Mucosa of stomach (tissue), 1 donor: ENCODE data around the gene RAD51B.

ENCODE experiments used
- H3K27me3 ChIP-seq: one replicate; pipeline ENCODE4 v1.7.0; 2013; ENCODE audit warnings: mild to moderate bottlenecking, low read length; ENCODE audit not compliant: control insufficient read depth, insufficient read depth
- H3K36me3 ChIP-seq: one replicate; pipeline ENCODE4 v1.7.0; 2013; ENCODE audit warnings: low read length; ENCODE audit not compliant: control insufficient read depth, insufficient read depth
- H3K4me1 ChIP-seq: one replicate; pipeline ENCODE4 v1.7.0; 2013; ENCODE audit warnings: mild to moderate bottlenecking, low read length; ENCODE audit not compliant: control insufficient read depth, insufficient read depth
- H3K4me3 ChIP-seq: one replicate; pipeline ENCODE4 v1.7.0; 2013; ENCODE audit warnings: low read length
- H3K9ac ChIP-seq: one replicate; pipeline ENCODE4 v1.7.0; 2013; ENCODE audit warnings: mild to moderate bottlenecking, low read length, moderate library complexity
- H3K9me3 ChIP-seq: one replicate; pipeline ENCODE4 v1.7.0; 2013; ENCODE audit warnings: mild to moderate bottlenecking, low read length, moderate library complexity; ENCODE audit not compliant: control insufficient read depth
- donor health status: Pancreatic carcinoma.

The RAD51B gene

GRCh38 chr14:67881225-67881624 is 61.6 kb downstream of the RAD51B start:
- Histone ChIP-seq H3K36me3 (no peaks in the 10 kb centered on the region), H3K4me1 (no peaks in the 10 kb centered on the region), H3K4me3 (no peak overlapping the region), H3K27me3 (no peaks in the 10 kb centered on the region), H3K9me3 (no peaks in the 10 kb centered on the region), H3K9ac (no peak overlapping the region)

- Histone ChIP-seq H3K27me3 (no peaks in the 10 kb centered on the region), H3K36me3 (no peaks in the 10 kb centered on the region), H3K9me3 (no peaks in the 10 kb centered on the region), H3K4me1 (no peaks in the 10 kb centered on the region), H3K4me3 (no peak overlapping the region), H3K9ac (no peak overlapping the region)
These were observed 63.5 kb downstream of the RAD51B start for GRCh38 chr14:67882986-67883555.

GRCh38 chr14:67883717-67884116 is 64.1 kb downstream of the RAD51B start:
- no peak overlapping the region for H3K4me3 ChIP-seq
- no peak overlapping the region for H3K9ac ChIP-seq
- H3K36me3 ChIP-seq, result no peaks in the 10 kb centered on the region
- H3K27me3 ChIP-seq, result no peaks in the 10 kb centered on the region
- H3K9me3 ChIP-seq, result no peaks in the 10 kb centered on the region
- H3K4me1 ChIP-seq, result no peaks in the 10 kb centered on the region

- no peak overlapping the region for H3K4me3 ChIP-seq
- H3K4me1 ChIP-seq, result no peaks in the 10 kb centered on the region
- no peaks in the 10 kb centered on the region for H3K27me3 ChIP-seq
- no peaks in the 10 kb centered on the region for H3K36me3 ChIP-seq
- no peaks in the 10 kb centered on the region for H3K9me3 ChIP-seq
- H3K9ac ChIP-seq, result no peak overlapping the region
These were observed 66.6 kb downstream of the RAD51B start for GRCh38 chr14:67886191-67886590.

GRCh38 chr14:67887478-67887877 is 67.9 kb downstream of the RAD51B start:
- Histone ChIP-seq H3K9ac (no peak overlapping the region), H3K27me3 (no peaks in the 10 kb centered on the region), H3K36me3 (no peaks in the 10 kb centered on the region), H3K4me1 (no peaks in the 10 kb centered on the region), H3K9me3 (no peaks in the 10 kb centered on the region), H3K4me3 (no peak overlapping the region)

- Histone ChIP-seq H3K9me3 (no peaks in the 10 kb centered on the region), H3K36me3 (no peaks in the 10 kb centered on the region), H3K4me3 (no peak overlapping the region), H3K27me3 (no peaks in the 10 kb centered on the region), H3K4me1 (no peaks in the 10 kb centered on the region), H3K9ac (no peak overlapping the region)
These were observed 69.9 kb downstream of the RAD51B start for GRCh38 chr14:67889455-67889854.

- Histone ChIP-seq H3K9ac (no peak overlapping the region), H3K4me3 (no peak overlapping the region), H3K9me3 (no peaks in the 10 kb centered on the region), H3K4me1 (no peaks in the 10 kb centered on the region), H3K27me3 (no peaks in the 10 kb centered on the region), H3K36me3 (no peaks in the 10 kb centered on the region)
These were observed 73.0 kb downstream of the RAD51B start for GRCh38 chr14:67892466-67893100.

- no peak overlapping the region for H3K4me3 ChIP-seq
- H3K9me3 ChIP-seq, result no peaks in the 10 kb centered on the region
- H3K4me1 ChIP-seq, result no peaks in the 10 kb centered on the region
- no peak overlapping the region for H3K9ac ChIP-seq
- H3K36me3 ChIP-seq, result no peaks in the 10 kb centered on the region
- H3K27me3 ChIP-seq, result no peaks in the 10 kb centered on the region
These were observed 80.7 kb downstream of the RAD51B start for GRCh38 chr14:67900231-67900630.

- Histone ChIP-seq H3K4me3 (no peak overlapping the region), H3K27me3 (no peaks in the 10 kb centered on the region), H3K36me3 (no peaks in the 10 kb centered on the region)
These were observed 88.6 kb downstream of the RAD51B start for GRCh38 chr14:67908052-67908754.

GRCh38 chr14:67911562-67911961 is 92.0 kb downstream of the RAD51B start:
- Histone ChIP-seq H3K36me3 (no peaks in the 10 kb centered on the region), H3K4me3 (no peak overlapping the region), H3K4me1 (peaks cover 6% of the 10 kb centered on the region), H3K27me3 (no peaks in the 10 kb centered on the region), H3K9me3 (no peaks in the 10 kb centered on the region), H3K9ac (no peak overlapping the region)

More at GRCh38 chr14:67908052-67908754, 88.6 kb downstream of the RAD51B start:
- H3K9me3 ChIP-seq, result no peaks in the 10 kb centered on the region
- H3K9ac ChIP-seq, result no peak overlapping the region
- no peaks in the 10 kb centered on the region for H3K4me1 ChIP-seq

GRCh38 chr14:67916430-67916829 is 96.9 kb downstream of the RAD51B start:
- H3K4me3 ChIP-seq, result no peak overlapping the region
- H3K9me3 ChIP-seq, result no peaks in the 10 kb centered on the region
- no peaks in the 10 kb centered on the region for H3K27me3 ChIP-seq
- peaks cover 6% of the 10 kb centered on the region for H3K4me1 ChIP-seq
- H3K9ac ChIP-seq, result no peak overlapping the region
- H3K36me3 ChIP-seq, result no peaks in the 10 kb centered on the region

- no peak overlapping the region for H3K9ac ChIP-seq
- no peak overlapping the region for H3K4me3 ChIP-seq
- no peaks in the 10 kb centered on the region for H3K36me3 ChIP-seq
- no peaks in the 10 kb centered on the region for H3K9me3 ChIP-seq
- peaks cover 6% of the 10 kb centered on the region for H3K4me1 ChIP-seq
- no peaks in the 10 kb centered on the region for H3K27me3 ChIP-seq
These were observed 97.4 kb downstream of the RAD51B start for GRCh38 chr14:67917006-67917405.
